D721Med (cell line): Measurements from ENCODE around the gene DIDO1.

Experiments used
- DNase-seq: peaks from one replicate; pipeline ENCODE4 v3.0.0; 2011; ENCODE audit warnings: low spot score; ENCODE audit not compliant: insufficient read length
- FAIRE-seq: peaks from 2 replicates; lab custom pipeline; 2011; peaks lifted over from hg19 to GRCh38; lab: Jason Lieb, UNC
- TF ChIP-seq, protein P1 (sequence below): IDR thresholded peaks from 2 replicates; pipeline ENCODE4 v1.5.1; 2012; ENCODE audit warnings: mild to moderate bottlenecking, control low read depth; ENCODE audit not compliant: insufficient read depth; ENCODE audit errors: missing control alignments

Gene DIDO1

GRCh38 chr20:62844182-62844581, 82.1 kb downstream of the DIDO1 start:
- TF ChIP-seq, protein P1, sequence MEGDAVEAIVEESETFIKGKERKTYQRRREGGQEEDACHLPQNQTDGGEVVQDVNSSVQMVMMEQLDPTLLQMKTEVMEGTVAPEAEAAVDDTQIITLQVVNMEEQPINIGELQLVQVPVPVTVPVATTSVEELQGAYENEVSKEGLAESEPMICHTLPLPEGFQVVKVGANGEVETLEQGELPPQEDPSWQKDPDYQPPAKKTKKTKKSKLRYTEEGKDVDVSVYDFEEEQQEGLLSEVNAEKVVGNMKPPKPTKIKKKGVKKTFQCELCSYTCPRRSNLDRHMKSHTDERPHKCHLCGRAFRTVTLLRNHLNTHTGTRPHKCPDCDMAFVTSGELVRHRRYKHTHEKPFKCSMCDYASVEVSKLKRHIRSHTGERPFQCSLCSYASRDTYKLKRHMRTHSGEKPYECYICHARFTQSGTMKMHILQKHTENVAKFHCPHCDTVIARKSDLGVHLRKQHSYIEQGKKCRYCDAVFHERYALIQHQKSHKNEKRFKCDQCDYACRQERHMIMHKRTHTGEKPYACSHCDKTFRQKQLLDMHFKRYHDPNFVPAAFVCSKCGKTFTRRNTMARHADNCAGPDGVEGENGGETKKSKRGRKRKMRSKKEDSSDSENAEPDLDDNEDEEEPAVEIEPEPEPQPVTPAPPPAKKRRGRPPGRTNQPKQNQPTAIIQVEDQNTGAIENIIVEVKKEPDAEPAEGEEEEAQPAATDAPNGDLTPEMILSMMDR: no peak
- FAIRE-seq: no peak
- no peak for DNase-seq

GRCh38 chr20:62843656-62844055, 82.6 kb downstream of the DIDO1 start:
- FAIRE-seq: no peak
- TF ChIP-seq, protein P1: no peak
- DNase-seq: no peak

- FAIRE-seq (no peak), DNase-seq (no peak)
- TF ChIP-seq, protein P1: no peak
Observed at GRCh38 chr20:62841705-62842212, 84.5 kb downstream of the DIDO1 start.

- TF ChIP-seq, protein P1: no peak
- no peak for FAIRE-seq
Observed at GRCh38 chr20:62840244-62841197, 85.8 kb downstream of the DIDO1 start.

GRCh38 chr20:62839816-62840215, 86.5 kb downstream of the DIDO1 start:
- no peak for DNase-seq
- no peak for FAIRE-seq
- TF ChIP-seq, protein P1: no peak

More at GRCh38 chr20:62840244-62841197, 85.8 kb downstream of the DIDO1 start:
- no peak for DNase-seq

GRCh38 chr20:62839261-62839660, 87.0 kb downstream of the DIDO1 start:
- no peak for DNase-seq
- TF ChIP-seq, protein P1: no peak

More at GRCh38 chr20:62839261-62839660, 87.0 kb downstream of the DIDO1 start:
- FAIRE-seq: no peak
